ENCODE results near the gene CHCHD4. TPM values are rescaled to one million over a fixed set of nuclear protein-coding genes. Genes with fewer than 3 reads are reported as not detected.
"Not testable (repeated sequence)": the region's sequence is repeated elsewhere in the genome, so short reads cannot be mapped to it uniquely, and the experiment has no call there.

The CHCHD4 gene
- total RNA-seq, 1 donor from 2014 or later, result 10.8 TPM

DNA sequence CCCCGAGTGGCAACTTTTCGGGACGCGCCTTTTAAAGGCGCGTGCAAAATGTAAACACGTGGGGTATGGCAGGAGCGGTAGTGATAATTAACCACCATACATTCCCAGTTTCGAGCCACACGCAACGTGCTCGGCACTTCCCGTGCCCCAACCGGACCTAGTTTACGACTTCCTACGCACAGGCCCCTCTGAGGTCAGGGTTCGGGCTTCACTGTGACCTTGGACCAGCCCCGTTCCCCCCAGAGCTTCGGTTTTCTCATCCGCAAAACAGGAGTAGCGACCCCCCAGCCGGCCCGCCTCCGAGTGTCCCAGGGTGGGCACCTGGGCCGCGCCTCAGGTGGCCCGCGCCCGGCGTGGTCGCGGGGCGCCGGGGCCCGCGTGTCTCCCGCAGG, 451 bp downstream of the CHCHD4 start:
- DNase-seq (ENCODE audit: low spot score, unreplicated experiment), result no peak
- peaks cover 19% of the 10 kb centered on the region for H3K4me1 Mint-ChIP-seq (ENCODE audit: low read depth)
- TF ChIP-seq, protein P1, sequence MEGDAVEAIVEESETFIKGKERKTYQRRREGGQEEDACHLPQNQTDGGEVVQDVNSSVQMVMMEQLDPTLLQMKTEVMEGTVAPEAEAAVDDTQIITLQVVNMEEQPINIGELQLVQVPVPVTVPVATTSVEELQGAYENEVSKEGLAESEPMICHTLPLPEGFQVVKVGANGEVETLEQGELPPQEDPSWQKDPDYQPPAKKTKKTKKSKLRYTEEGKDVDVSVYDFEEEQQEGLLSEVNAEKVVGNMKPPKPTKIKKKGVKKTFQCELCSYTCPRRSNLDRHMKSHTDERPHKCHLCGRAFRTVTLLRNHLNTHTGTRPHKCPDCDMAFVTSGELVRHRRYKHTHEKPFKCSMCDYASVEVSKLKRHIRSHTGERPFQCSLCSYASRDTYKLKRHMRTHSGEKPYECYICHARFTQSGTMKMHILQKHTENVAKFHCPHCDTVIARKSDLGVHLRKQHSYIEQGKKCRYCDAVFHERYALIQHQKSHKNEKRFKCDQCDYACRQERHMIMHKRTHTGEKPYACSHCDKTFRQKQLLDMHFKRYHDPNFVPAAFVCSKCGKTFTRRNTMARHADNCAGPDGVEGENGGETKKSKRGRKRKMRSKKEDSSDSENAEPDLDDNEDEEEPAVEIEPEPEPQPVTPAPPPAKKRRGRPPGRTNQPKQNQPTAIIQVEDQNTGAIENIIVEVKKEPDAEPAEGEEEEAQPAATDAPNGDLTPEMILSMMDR (IDR thresholded peaks at IDR 0.05; ENCODE audit: unreplicated experiment), result no peak
- H3K27ac Mint-ChIP-seq, result peak overlapping the region; percentile 94
- H3K27me3 Mint-ChIP-seq, result no peaks in the 10 kb centered on the region
- H3K36me3 Mint-ChIP-seq (ENCODE audit: insufficient read depth), result peaks cover 20% of the 10 kb centered on the region
- H3K9me3 Mint-ChIP-seq (ENCODE audit: low read depth), result no peaks in the 10 kb centered on the region
- H3K4me3 Mint-ChIP-seq (ENCODE audit: low read depth), result peak overlapping the region; percentile 92

DNA sequence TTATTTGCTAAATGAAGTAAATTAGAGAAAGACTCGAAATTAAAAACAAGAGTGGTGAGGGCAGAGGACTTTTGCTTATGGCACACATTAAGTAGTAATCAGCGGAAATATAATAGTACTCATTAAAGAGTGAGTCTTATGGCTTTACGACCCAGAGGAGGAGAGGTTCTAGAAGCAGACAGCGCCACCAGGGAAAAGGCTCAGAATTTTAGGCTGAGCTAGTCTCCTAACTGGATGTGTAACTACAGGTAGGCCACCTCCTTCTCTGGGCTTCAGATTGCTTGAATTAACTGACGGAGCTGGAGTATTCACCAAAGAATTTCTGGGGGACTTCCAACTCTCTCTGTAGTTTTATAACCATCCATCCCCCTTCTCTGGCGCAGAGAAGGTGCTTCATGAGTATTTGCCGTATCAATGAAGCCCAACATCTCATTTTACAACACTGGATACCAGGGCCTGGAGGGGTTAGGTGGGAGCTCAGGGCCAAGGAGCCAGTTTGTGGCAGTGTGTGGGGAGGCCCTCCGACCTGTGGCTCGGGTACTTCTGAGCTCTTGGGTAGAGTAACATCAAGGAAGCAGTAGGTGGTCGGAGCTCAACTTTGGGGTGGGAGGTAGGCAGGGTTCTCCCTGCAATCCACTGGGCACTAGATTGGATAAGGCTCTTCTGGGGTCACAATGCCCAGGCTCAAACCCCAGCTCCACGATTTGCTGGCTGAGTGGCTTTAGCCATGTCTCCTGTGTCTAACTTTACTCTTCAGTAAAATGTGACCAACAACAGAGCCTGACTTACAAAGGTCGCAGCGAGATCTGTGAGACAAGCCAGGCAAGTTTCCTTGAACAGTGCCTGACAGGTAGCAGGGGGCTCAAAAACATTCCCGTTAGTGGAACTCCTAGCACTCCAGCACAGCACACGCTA, 1.1 kb downstream of the CHCHD4 start:
- peaks cover 19% of the 10 kb centered on the region for H3K4me1 Mint-ChIP-seq (ENCODE audit: low read depth)
- no peaks in the 10 kb centered on the region for H3K27me3 Mint-ChIP-seq
- TF ChIP-seq, protein P1 (IDR thresholded peaks at IDR 0.05; ENCODE audit: unreplicated experiment), result no peak
- H3K4me3 Mint-ChIP-seq (ENCODE audit: low read depth), result peak overlapping the region; percentile 92
- H3K36me3 Mint-ChIP-seq (ENCODE audit: insufficient read depth), result peaks cover 16% of the 10 kb centered on the region
- no peaks in the 10 kb centered on the region for H3K9me3 Mint-ChIP-seq (ENCODE audit: low read depth)
- peak overlapping the region; percentile 94 for H3K27ac Mint-ChIP-seq
- no peak for DNase-seq (ENCODE audit: low spot score, unreplicated experiment)

DNA sequence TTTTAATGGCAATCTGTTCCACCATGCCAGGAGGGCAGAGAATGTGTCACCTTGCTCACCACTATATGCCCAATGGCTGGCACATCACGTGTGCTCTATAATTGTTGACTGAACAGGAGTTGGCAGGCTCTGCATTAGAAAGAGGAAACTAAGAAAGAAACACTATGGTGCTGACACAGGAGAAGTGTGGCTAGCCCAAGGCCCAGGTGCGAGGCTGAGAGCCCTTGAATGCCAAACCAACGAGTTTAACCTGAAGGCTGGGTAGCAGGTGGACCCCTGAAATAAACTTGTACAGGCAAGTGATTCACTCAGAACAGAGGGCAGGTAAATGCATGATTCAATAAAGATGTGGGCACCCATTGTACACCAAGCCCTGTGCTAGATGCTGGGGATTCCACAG, 2.4 kb downstream of the CHCHD4 start:
- Mint-ChIP-seq H3K27me3 (no peaks in the 10 kb centered on the region), H3K27ac (no peak overlapping the region), H3K36me3 (ENCODE audit: insufficient read depth) (peaks cover 13% of the 10 kb centered on the region), H3K4me1 (ENCODE audit: low read depth) (peaks cover 19% of the 10 kb centered on the region), H3K9me3 (ENCODE audit: low read depth) (no peaks in the 10 kb centered on the region), H3K4me3 (ENCODE audit: low read depth) (peak overlapping the region; percentile 92)
- TF ChIP-seq, protein P1 (IDR thresholded peaks at IDR 0.05; ENCODE audit: unreplicated experiment), result no peak
- DNase-seq (ENCODE audit: low spot score, unreplicated experiment), result no peak

DNA sequence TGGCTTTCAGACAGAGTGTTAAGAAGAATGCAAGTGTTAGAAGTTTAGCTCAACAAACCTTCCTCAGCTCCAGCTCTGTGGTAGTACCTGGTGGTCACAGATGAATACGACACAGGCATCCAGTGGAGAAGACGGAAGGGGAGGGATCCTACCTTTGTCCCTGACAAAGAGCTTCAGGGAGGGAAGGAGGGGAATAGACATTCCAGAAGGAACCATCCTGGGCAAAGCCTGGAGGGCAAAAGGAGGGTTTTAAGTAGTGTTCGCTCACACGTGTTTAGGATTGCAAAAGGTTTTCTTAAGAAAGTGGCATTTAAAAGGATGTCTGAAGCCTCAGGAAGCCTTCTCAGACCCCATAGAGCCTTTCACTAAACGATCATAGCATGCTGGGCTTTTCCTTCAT, 2.8 kb downstream of the CHCHD4 start:
- Mint-ChIP-seq H3K9me3 (ENCODE audit: low read depth) (no peaks in the 10 kb centered on the region), H3K4me3 (ENCODE audit: low read depth) (peak overlapping the region; percentile 92), H3K27me3 (no peaks in the 10 kb centered on the region), H3K36me3 (ENCODE audit: insufficient read depth) (peaks cover 13% of the 10 kb centered on the region), H3K27ac (no peak overlapping the region), H3K4me1 (ENCODE audit: low read depth) (peaks cover 19% of the 10 kb centered on the region)
- DNase-seq (ENCODE audit: low spot score, unreplicated experiment), result no peak
- TF ChIP-seq, protein P1 (IDR thresholded peaks at IDR 0.05; ENCODE audit: unreplicated experiment), result no peak

DNA sequence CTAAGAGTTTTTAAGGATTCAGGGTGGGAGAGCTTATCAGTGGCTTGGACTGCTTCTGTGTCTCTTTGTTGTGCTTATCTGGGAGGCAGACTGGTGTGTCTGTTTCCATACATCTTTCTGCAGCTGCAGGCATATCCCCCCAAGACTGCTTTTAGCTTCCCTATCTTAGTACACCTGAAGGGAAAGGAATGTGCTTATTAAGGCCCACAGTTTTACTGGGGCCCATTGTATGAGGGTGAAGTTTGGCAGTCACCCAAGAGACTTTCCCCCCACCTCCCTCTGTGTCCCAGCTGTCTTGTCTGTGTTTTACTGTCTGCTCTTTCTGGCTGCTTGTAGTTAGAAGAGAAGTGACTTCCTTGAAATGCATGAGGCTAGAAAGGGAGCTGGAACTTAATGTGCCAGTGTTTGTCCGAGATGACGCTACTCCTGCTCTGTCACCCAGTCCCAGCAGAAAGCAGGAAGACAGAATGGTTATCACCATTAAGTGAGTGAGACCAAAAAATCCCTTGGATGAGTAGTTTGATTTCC, 3.7 kb downstream of the CHCHD4 start:
- not testable (repeated sequence) for H3K27me3 Mint-ChIP-seq; H3K27ac Mint-ChIP-seq; H3K4me3 Mint-ChIP-seq (ENCODE audit: low read depth); DNase-seq (ENCODE audit: low spot score, unreplicated experiment); H3K9me3 Mint-ChIP-seq (ENCODE audit: low read depth)
- Mint-ChIP-seq H3K36me3 (ENCODE audit: insufficient read depth) (peaks cover 13% of the 10 kb centered on the region), H3K4me1 (ENCODE audit: low read depth) (peaks cover 16% of the 10 kb centered on the region)
